Endodermal cell (in vitro differentiated cells): Measurements from ENCODE around the gene NACC1. TPM values are rescaled to one million over a fixed set of nuclear protein-coding genes. Genes with fewer than 3 reads are reported as not detected.

Experiments
- DNase-seq: peaks from one replicate; pipeline ENCODE4 v3.0.0-alpha.2; 2017
- H3K27ac ChIP-seq: 2 replicates; pipeline ENCODE4 v1.5.1; 2013; ENCODE audit warnings: mild to moderate bottlenecking, low read depth, low read length, moderate library complexity
- H3K27me3 ChIP-seq: 2 replicates; pipeline ENCODE4 v1.6.1; 2013; ENCODE audit warnings: mild to moderate bottlenecking, low read length, moderate library complexity; ENCODE audit not compliant: insufficient read depth, control insufficient read depth, poor library complexity, severe bottlenecking
- H3K36me3 ChIP-seq: 2 replicates; pipeline ENCODE4 v1.7.0; 2013; ENCODE audit warnings: mild to moderate bottlenecking, low read length, moderate library complexity; ENCODE audit not compliant: control insufficient read depth, insufficient read depth
- H3K4me1 ChIP-seq: one replicate; pipeline ENCODE4 v1.7.0; 2013; ENCODE audit warnings: low read length; ENCODE audit not compliant: control insufficient read depth, insufficient read depth
- H3K4me3 ChIP-seq: 2 replicates; pipeline ENCODE4 v1.5.1; 2013; ENCODE audit warnings: mild to moderate bottlenecking, low read length, moderate library complexity
- H3K9ac ChIP-seq: 2 replicates; pipeline ENCODE4 v1.6.1; 2013; ENCODE audit warnings: mild to moderate bottlenecking, low read length, moderate library complexity; ENCODE audit not compliant: poor library complexity, severe bottlenecking; ENCODE audit errors: extremely low read depth
- H3K9me3 ChIP-seq: 2 replicates; pipeline ENCODE4 v1.6.1; 2013; ENCODE audit warnings: mild to moderate bottlenecking, low read length, moderate library complexity; ENCODE audit not compliant: control insufficient read depth
- H3K27ac Mint-ChIP-seq: 2 replicates; pipeline ENCODE4 v1.8.0; 2020; ENCODE audit warnings: mixed read lengths
- H3K27me3 Mint-ChIP-seq: 2 replicates; pipeline ENCODE4 v1.8.0; 2021; ENCODE audit warnings: mild to moderate bottlenecking, mixed read lengths; ENCODE audit not compliant: insufficient read depth
- H3K36me3 Mint-ChIP-seq: 2 replicates; pipeline ENCODE4 v1.8.0; 2020; ENCODE audit warnings: low read depth, mixed read lengths
- H3K4me1 Mint-ChIP-seq: 2 replicates; pipeline ENCODE4 v1.8.0; 2020; ENCODE audit warnings: mixed read lengths
- H3K4me3 Mint-ChIP-seq: 2 replicates; pipeline ENCODE4 v1.8.0; 2020; ENCODE audit warnings: mild to moderate bottlenecking, moderate library complexity, mixed read lengths
- H3K9me3 Mint-ChIP-seq: 2 replicates; pipeline ENCODE4 v1.8.0; 2020; ENCODE audit warnings: mild to moderate bottlenecking, mixed read lengths
- WGBS, 2 experiments: methylation state at CpG; one replicate each; pipeline versions ENCODE4 v1.1.5 to v1.1.7; 2013; ENCODE audit warnings: missing lambda C conversion rate in 2 of 2, mixed read lengths in 1 of 2; ENCODE audit not compliant: insufficient coverage in 1 of 2, insufficient read length in 1 of 2; 5-methylcytosine and 5-hydroxymethylcytosine counted together
- total RNA-seq, 2 donors: library from RNA; stranded (reverse); fragmentation: NEBNext Ultra II Directional in 1 of 2; extraction: Animal tissue kit (Norgen Biotek cat#: 25700) in 1 of 2; gene quantifications; 2 replicates in 1 of 2; 3 replicates in 1 of 2; pipeline ENCODE4 v1.2.1, GENCODE V29; 2021
- TF ChIP-seq, protein P1 (sequence below): fragments of 200-600 bp; sonication (generic); conservative IDR thresholded peaks from 2 replicates; pipeline ENCODE4 v1.5.0; 2021; ENCODE audit warnings: antibody characterized with exemption, mild to moderate bottlenecking

NACC1 gene
- total RNA-seq, 2 donors from 2014 or later: 164 to 172 TPM

DNA sequence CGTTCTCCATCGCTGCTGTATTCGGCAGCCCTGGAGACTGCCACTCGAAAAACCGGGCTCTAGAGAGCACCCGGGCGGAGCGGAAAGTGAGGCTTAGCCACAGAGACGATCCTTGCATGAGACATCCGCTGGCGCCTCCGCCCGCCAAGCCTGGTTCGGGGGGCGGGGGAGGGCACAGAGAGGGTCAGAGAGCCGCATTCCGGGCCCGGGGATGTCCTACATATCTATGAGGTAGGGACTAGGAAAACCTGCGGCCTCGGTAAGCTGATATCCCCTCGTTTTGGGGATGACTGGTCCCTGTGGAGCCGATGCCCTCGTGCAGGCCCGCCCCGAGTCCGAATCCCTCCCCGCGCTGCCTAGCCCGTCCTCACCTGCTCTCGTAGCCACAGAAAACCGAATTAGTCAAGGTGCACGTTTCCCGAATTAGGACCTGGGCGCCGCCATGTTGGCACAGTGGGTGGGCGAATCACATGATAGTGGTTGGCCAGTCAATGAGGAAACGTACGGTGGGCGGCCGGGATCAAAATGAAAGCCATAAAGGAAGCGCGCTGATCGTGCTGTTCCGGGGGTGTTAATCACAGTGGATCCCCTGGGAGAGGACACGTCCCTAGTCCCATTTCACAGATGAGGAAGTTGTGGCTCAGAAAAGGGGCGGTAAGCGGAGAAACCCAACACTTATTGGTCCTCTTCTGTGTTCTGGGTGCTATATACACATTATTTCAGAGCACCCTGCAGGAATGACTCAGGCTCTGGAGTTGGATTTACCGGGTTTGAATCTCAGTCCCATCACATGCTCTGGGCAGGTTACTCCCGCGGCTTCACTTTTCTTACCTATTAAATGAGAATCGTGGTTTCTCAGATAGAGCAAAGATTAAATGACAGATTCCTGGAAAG lies 1.5 kb upstream of the NACC1 start, which contains the start of gene TRMT1:
Gene TRMT1 (minus strand): TSS at position 459 of the 894 bp plus-strand sequence. CDS start 341 bp downstream, at position 118.
- DNase-seq: peak; percentile 98
- Mint-ChIP-seq H3K36me3 (peaks cover 23% of the 10 kb centered on the region), H3K4me3 (peak within 1 kb of the TSS; percentile 96), H3K27ac (peak within 1 kb of the TSS; percentile 99), H3K27me3 (no peaks in the 10 kb centered on the region), H3K9me3 (no peaks in the 10 kb centered on the region), H3K4me1 (peaks cover 37% of the 10 kb centered on the region)
- no peaks in the 10 kb centered on the region for H3K9me3 ChIP-seq
- H3K27ac ChIP-seq: peak within 1 kb of the TSS; percentile 74
- H3K4me1 ChIP-seq: peaks cover 19% of the 10 kb centered on the region
- H3K4me3 ChIP-seq: peak within 1 kb of the TSS; percentile 96
- peak within 1 kb of the TSS; percentile 97 for H3K9ac ChIP-seq
- WGBS, 2 experiments: 0 to 1% methylated on average over 19 to 51 of the region's 51 CpGs
- H3K36me3 ChIP-seq: peaks cover 41% of the 10 kb centered on the region
- TF ChIP-seq, protein P1, sequence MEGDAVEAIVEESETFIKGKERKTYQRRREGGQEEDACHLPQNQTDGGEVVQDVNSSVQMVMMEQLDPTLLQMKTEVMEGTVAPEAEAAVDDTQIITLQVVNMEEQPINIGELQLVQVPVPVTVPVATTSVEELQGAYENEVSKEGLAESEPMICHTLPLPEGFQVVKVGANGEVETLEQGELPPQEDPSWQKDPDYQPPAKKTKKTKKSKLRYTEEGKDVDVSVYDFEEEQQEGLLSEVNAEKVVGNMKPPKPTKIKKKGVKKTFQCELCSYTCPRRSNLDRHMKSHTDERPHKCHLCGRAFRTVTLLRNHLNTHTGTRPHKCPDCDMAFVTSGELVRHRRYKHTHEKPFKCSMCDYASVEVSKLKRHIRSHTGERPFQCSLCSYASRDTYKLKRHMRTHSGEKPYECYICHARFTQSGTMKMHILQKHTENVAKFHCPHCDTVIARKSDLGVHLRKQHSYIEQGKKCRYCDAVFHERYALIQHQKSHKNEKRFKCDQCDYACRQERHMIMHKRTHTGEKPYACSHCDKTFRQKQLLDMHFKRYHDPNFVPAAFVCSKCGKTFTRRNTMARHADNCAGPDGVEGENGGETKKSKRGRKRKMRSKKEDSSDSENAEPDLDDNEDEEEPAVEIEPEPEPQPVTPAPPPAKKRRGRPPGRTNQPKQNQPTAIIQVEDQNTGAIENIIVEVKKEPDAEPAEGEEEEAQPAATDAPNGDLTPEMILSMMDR: no peak
- H3K27me3 ChIP-seq: no peaks in the 10 kb centered on the region

DNA sequence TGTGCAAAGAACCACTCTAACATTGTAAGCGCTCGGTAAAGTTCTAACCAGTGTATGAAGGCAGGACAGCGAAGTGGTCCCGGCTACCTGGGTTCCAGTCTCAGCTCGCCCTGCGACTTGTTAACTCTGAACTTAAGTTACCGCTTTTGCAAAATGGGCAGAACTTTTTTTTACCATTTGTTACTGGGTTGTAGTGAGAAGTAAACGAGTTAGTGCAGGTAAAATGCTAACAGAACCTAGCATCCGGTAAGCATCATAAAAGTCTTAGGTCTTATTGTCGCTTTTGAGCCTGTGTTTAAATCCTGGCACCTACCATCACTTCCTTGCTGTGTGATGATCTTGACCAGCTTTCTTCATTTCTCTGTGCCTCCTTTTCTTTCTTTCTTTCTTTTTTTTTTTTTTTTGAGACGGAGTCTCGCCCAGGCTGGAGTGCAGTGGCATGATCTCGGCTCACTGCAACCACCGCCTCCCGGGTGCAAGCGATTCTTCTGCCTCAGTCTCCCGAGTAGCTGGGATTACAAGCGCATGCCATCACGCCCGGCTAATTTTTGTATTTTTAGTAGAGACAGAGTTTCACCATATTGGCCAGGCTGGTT lies 790 bp upstream of the NACC1 start:
- H3K36me3 ChIP-seq: peaks cover 42% of the 10 kb centered on the region
- 70 to 73% methylated on average over 17 to 20 of the region's 20 CpGs for WGBS, 2 experiments
- no peaks in the 10 kb centered on the region for H3K27me3 Mint-ChIP-seq
- H3K9ac ChIP-seq: peak overlapping the region; percentile 97
- TF ChIP-seq, protein P1: no peak
- peaks cover 44% of the 10 kb centered on the region for H3K4me1 Mint-ChIP-seq
- DNase-seq: no peak
- H3K4me1 ChIP-seq: peaks cover 21% of the 10 kb centered on the region
- no peaks in the 10 kb centered on the region for H3K9me3 ChIP-seq
- peak overlapping the region; percentile 96 for H3K4me3 ChIP-seq
- H3K27ac ChIP-seq: no peak overlapping the region
- no peaks in the 10 kb centered on the region for H3K9me3 Mint-ChIP-seq
- peak overlapping the region; percentile 96 for H3K4me3 Mint-ChIP-seq
- peak overlapping the region; percentile 99 for H3K27ac Mint-ChIP-seq
- no peaks in the 10 kb centered on the region for H3K27me3 ChIP-seq
- peaks cover 26% of the 10 kb centered on the region for H3K36me3 Mint-ChIP-seq

DNA sequence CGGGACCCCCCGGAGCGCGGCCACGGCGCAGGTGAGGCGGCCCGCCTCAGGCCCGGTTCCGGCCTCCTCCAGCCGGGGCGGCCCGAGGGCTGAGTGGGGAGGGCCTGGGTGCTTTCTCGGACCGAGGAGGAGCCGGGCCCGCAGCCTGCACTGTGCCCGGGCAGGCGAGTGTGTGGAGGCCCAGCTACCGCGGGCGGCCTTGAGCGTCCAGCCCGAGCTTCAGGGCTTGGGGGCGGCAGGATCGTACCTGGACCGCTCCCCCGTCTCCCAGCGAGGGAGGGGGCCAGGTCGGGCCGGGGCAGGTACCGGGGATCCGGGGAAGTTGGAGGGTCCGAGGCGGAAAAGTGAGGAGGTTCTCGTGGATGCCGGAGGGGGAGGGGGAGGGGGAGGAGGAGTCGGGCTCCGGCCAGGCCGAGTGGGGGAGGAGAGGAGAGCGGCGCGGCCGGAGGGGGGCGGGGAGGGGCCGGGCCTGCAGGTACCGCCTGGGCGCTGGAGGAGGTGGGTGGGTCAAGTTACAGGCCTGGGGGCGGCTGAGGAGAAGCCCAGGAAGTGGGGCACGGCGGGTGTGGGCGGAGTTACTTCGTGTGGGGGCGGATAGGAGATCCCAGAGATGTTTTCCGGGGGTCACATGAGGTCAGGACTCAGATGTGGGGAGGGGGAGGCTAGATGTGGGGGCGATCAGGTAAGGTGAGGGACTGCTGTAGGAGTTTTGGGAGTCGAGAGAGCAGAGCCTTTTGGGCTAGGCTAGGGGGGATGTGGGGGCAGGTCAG lies 545 bp downstream of the NACC1 start:
- Mint-ChIP-seq H3K4me1 (peaks cover 54% of the 10 kb centered on the region), H3K4me3 (peak overlapping the region; percentile 96), H3K27ac (peak overlapping the region; percentile 79), H3K27me3 (no peaks in the 10 kb centered on the region), H3K36me3 (peaks cover 29% of the 10 kb centered on the region), H3K9me3 (no peaks in the 10 kb centered on the region)
- WGBS, 2 experiments: 0% methylated on average over 7 to 55 of the region's 57 CpGs
- DNase-seq: peak; percentile 96
- Histone ChIP-seq H3K27ac (peak overlapping the region; percentile 78), H3K4me1 (peaks cover 23% of the 10 kb centered on the region), H3K9ac (peak overlapping the region; percentile 84), H3K27me3 (no peaks in the 10 kb centered on the region), H3K36me3 (peaks cover 46% of the 10 kb centered on the region), H3K4me3 (peak overlapping the region; percentile 89), H3K9me3 (no peaks in the 10 kb centered on the region)
- TF ChIP-seq, protein P1: no peak
